WTC11 (cell line): ENCODE data around the gene PIF1. TPM values are rescaled to one million over a fixed set of nuclear protein-coding genes. Genes with fewer than 3 reads are reported as not detected.
A peak's percentile ranks its signal among the peaks of the same experiment; 100 is the strongest.

Experiments used
- ATAC-seq: fragments of 200-7000 bp; cut with Tn5 transposase; 2 replicates; pipeline ENCODE4 v1.10.0; 2021; ENCODE audit warnings: mild to moderate bottlenecking, moderate library complexity
- CTCF ChIA-PET: fragments of 300-600 bp; sonication (Branson Sonifier 250); formaldehyde crosslinking; loops from one replicate; lab custom pipeline; 2021; ENCODE audit warnings: antibody characterized with exemption; lab: Charles Lee
- POLR2A ChIA-PET: fragments of 350-600 bp; sonication (Branson Sonifier 250); formaldehyde crosslinking; loops from one replicate; lab custom pipeline; 2021; ENCODE audit warnings: antibody characterized with exemption; lab: Charles Lee
- DNase-seq: peaks from one replicate; pipeline ENCODE4 v3.0.0; 2021; ENCODE audit warnings: low spot score
- H3K27ac Mint-ChIP-seq: 2 replicates; pipeline ENCODE4 v1.8.0; 2021; ENCODE audit warnings: mixed read lengths
- H3K27me3 Mint-ChIP-seq: 2 replicates; pipeline ENCODE4 v1.8.0; 2021; ENCODE audit warnings: low read depth, mild to moderate bottlenecking, moderate library complexity, mixed read lengths
- H3K36me3 Mint-ChIP-seq: 2 replicates; pipeline ENCODE4 v1.8.0; 2021; ENCODE audit warnings: mixed read lengths
- H3K4me1 Mint-ChIP-seq: 2 replicates; pipeline ENCODE4 v1.8.0; 2022; ENCODE audit warnings: mixed read lengths
- H3K4me3 Mint-ChIP-seq: 2 replicates; pipeline ENCODE4 v1.8.0; 2021; ENCODE audit warnings: mild to moderate bottlenecking, moderate library complexity, mixed read lengths
- H3K9me3 Mint-ChIP-seq: 2 replicates; pipeline ENCODE4 v1.8.0; 2021; ENCODE audit warnings: mixed read lengths
- AR ChIP-seq: fragments of 250-450 bp; sonication (Bioruptor Pico); IDR thresholded peaks from 2 replicates; pipeline ENCODE4 v1.9.0; 2021; ENCODE audit warnings: mild to moderate bottlenecking
- ARID4B ChIP-seq: sonication (generic); formaldehyde crosslinking; IDR thresholded peaks from 2 replicates; pipeline ENCODE4 v1.8.0; 2023; ENCODE audit warnings: missing genetic modification reagents, mild to moderate bottlenecking, borderline replicate concordance
- ATF3 ChIP-seq: sonication (generic); formaldehyde crosslinking; conservative IDR thresholded peaks from 2 replicates; pipeline ENCODE4 v1.8.1; 2022; ENCODE audit warnings: mild to moderate bottlenecking, missing genetic modification reagents
- ETV6 ChIP-seq: sonication (generic); formaldehyde crosslinking; IDR thresholded peaks from 2 replicates; pipeline ENCODE4 v1.8.1; 2022; ENCODE audit warnings: mild to moderate bottlenecking, missing genetic modification reagents
- IRF2 ChIP-seq: sonication (generic); formaldehyde crosslinking; IDR thresholded peaks from 2 replicates; pipeline ENCODE4 v1.8.0; 2022; ENCODE audit warnings: low read depth, missing genetic modification reagents, borderline replicate concordance
- KAT7 ChIP-seq: sonication (generic); formaldehyde crosslinking; IDR thresholded peaks from 2 replicates; pipeline ENCODE4 v1.8.1; 2023; ENCODE audit warnings: missing genetic modification reagents, mild to moderate bottlenecking, borderline replicate concordance
- MXD4 ChIP-seq: fragments of 250-450 bp; sonication (Bioruptor Pico); IDR thresholded peaks from 2 replicates; pipeline ENCODE4 v1.8.0; 2021; ENCODE audit warnings: mild to moderate bottlenecking, moderate library complexity, borderline replicate concordance
- MYBL2 ChIP-seq: sonication (generic); formaldehyde crosslinking; IDR thresholded peaks from 2 replicates; pipeline ENCODE4 v1.8.1; 2023; ENCODE audit warnings: mild to moderate bottlenecking, moderate library complexity, missing genetic modification reagents
- PRRX2 ChIP-seq: fragments of 250-450 bp; sonication (Bioruptor Pico); IDR thresholded peaks from 2 replicates; pipeline ENCODE4 v1.8.0; 2021; ENCODE audit warnings: mild to moderate bottlenecking
- SMAD4 ChIP-seq: sonication (generic); formaldehyde crosslinking; IDR thresholded peaks from 2 replicates; pipeline ENCODE4 v1.8.0; 2022; ENCODE audit warnings: mild to moderate bottlenecking, missing genetic modification reagents
- SOX15 ChIP-seq: fragments of 250-450 bp; sonication (Bioruptor Pico); IDR thresholded peaks from 2 replicates; pipeline ENCODE4 v1.9.0; 2021; ENCODE audit warnings: mild to moderate bottlenecking
- STAT6 ChIP-seq: sonication (generic); formaldehyde crosslinking; conservative IDR thresholded peaks from 2 replicates; pipeline ENCODE4 v1.8.1; 2023; ENCODE audit warnings: mild to moderate bottlenecking, low read depth, missing genetic modification reagents, moderate library complexity
- ZNF138 ChIP-seq: sonication (generic); formaldehyde crosslinking; conservative IDR thresholded peaks from 2 replicates; pipeline ENCODE4 v1.8.1; 2022; ENCODE audit warnings: mild to moderate bottlenecking, moderate library complexity, missing genetic modification reagents
- ZNF232 ChIP-seq: sonication (generic); formaldehyde crosslinking; IDR thresholded peaks from 2 replicates; pipeline ENCODE4 v1.8.0; 2022; ENCODE audit warnings: mild to moderate bottlenecking, missing genetic modification reagents
- ZNF396 ChIP-seq: fragments of 250-450 bp; sonication (Bioruptor Pico); IDR thresholded peaks from 2 replicates; pipeline ENCODE4 v1.8.0; 2021; ENCODE audit warnings: mild to moderate bottlenecking, moderate library complexity, borderline replicate concordance
- total RNA-seq: library from RNA; stranded (reverse); gene quantifications from 3 replicates; pipeline ENCODE4 v1.2.3, GENCODE V29; 2021

Gene PIF1
- total RNA-seq, 1 experiment from 2014 or later = 249 TPM

GRCh38 chr15:64782751-64783150, 42.7 kb downstream of the PIF1 start:
- CTCF ChIA-PET = interaction anchor here (0.9 to 8.2 kb wide), 5 partner anchors 21 to 122 kb away, joined by 3 to 86 read pairs (median 6); no protein-coding TSS in a partner anchor
- DNase-seq = no peak
- no peak for TF ChIP-seq ZNF138 (CRISPR knock-in tag)
- TF ChIP-seq SOX15 (CRISPR knock-in tag) = no peak
- TF ChIP-seq AR (CRISPR knock-in tag) = no peak
- no peak for TF ChIP-seq MYBL2
- TF ChIP-seq ZNF232 (CRISPR knock-in tag) = no peak
- no peak for TF ChIP-seq ATF3 (CRISPR knock-in tag)
- Mint-ChIP-seq H3K36me3 (no peaks in the 10 kb centered on the region), H3K9me3 (no peaks in the 10 kb centered on the region), H3K4me1 (peaks cover 56% of the 10 kb centered on the region), H3K4me3 (no peak overlapping the region), H3K27ac (peak overlapping the region; percentile 86), H3K27me3 (no peaks in the 10 kb centered on the region)
- no peak for ATAC-seq
- POLR2A ChIA-PET = interaction anchor here (0.6 to 3.2 kb wide), 3 partner anchors 26 to 166 kb away, joined by 3 to 21 read pairs (median 12); no protein-coding TSS in a partner anchor

GRCh38 chr15:64781299-64781698, 44.1 kb downstream of the PIF1 start:
- ChIA-PET CTCF (interaction anchor here (1.0 to 8.2 kb wide), 4 partner anchors 28 to 60 kb away, joined by 3 to 86 read pairs (median 6); no protein-coding TSS in a partner anchor), POLR2A (interaction anchor here (1.0 to 3.2 kb wide), 2 partner anchors 27 to 41 kb away, joined by 3 to 21 read pairs; no protein-coding TSS in a partner anchor)
- no peak for TF ChIP-seq MXD4 (CRISPR knock-in tag)
- no peak for TF ChIP-seq ZNF396 (CRISPR knock-in tag)
- no peak for TF ChIP-seq KAT7
- TF ChIP-seq SMAD4 (CRISPR knock-in tag) = no peak
- no peak for TF ChIP-seq IRF2 (CRISPR knock-in tag)
- no peak for TF ChIP-seq STAT6 (CRISPR knock-in tag)
- no peak for TF ChIP-seq ARID4B (CRISPR knock-in tag)
- TF ChIP-seq AR (CRISPR knock-in tag) = no peak
- TF ChIP-seq ETV6 (CRISPR knock-in tag) = no peak
- TF ChIP-seq PRRX2 (CRISPR knock-in tag) = no peak
- Mint-ChIP-seq H3K27me3 (no peaks in the 10 kb centered on the region), H3K4me3 (no peak overlapping the region), H3K9me3 (no peaks in the 10 kb centered on the region), H3K4me1 (peaks cover 64% of the 10 kb centered on the region), H3K36me3 (no peaks in the 10 kb centered on the region), H3K27ac (peak overlapping the region; percentile 90)
- ATAC-seq (no peak), DNase-seq (no peak)
